Testis (tissue), 2 donors: ENCODE measurements around the gene SFMBT2.

Source experiments
- CTCF ChIP-seq, 3 experiments: fragments of 450-650 bp in 2 of 3; fragments of 200-600 bp in 1 of 3; sonication (generic) in 1 of 3; IDR thresholded peaks; one replicate each; pipeline ENCODE4 v1.5.1; 2016 to 2019; ENCODE audit warnings: antibody characterized with exemption in 3 of 3, mild to moderate bottlenecking in 2 of 3, moderate library complexity in 1 of 3
- POLR2A ChIP-seq: fragments of 450-650 bp; IDR thresholded peaks from one replicate; pipeline ENCODE4 v1.6.1; 2017; ENCODE audit warnings: antibody characterized with exemption, mild to moderate bottlenecking, moderate library complexity

- TF ChIP-seq CTCF (IDR thresholded peaks at IDR 0.05) (no peak), POLR2A (no peak)
Measured at GRCh38 chr10:7230951-7231350, 179.9 kb downstream of the SFMBT2 start.
